ENCODE results near the gene SPOCK1.

Gene SPOCK1

GRCh38 chr5:137486707-137487106 is 12.4 kb downstream of the SPOCK1 start:
- H3K27ac ChIP-seq = no peak overlapping the region
- DNase-seq (ENCODE audit: low spot score) = no peak
- TF ChIP-seq, protein P1, sequence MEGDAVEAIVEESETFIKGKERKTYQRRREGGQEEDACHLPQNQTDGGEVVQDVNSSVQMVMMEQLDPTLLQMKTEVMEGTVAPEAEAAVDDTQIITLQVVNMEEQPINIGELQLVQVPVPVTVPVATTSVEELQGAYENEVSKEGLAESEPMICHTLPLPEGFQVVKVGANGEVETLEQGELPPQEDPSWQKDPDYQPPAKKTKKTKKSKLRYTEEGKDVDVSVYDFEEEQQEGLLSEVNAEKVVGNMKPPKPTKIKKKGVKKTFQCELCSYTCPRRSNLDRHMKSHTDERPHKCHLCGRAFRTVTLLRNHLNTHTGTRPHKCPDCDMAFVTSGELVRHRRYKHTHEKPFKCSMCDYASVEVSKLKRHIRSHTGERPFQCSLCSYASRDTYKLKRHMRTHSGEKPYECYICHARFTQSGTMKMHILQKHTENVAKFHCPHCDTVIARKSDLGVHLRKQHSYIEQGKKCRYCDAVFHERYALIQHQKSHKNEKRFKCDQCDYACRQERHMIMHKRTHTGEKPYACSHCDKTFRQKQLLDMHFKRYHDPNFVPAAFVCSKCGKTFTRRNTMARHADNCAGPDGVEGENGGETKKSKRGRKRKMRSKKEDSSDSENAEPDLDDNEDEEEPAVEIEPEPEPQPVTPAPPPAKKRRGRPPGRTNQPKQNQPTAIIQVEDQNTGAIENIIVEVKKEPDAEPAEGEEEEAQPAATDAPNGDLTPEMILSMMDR (IDR thresholded peaks at IDR 0.05) = no peak

GRCh38 chr5:137481596-137481995 is 17.5 kb downstream of the SPOCK1 start:
- TF ChIP-seq, protein P1 (IDR thresholded peaks at IDR 0.05) = no peak
- no peak overlapping the region for H3K4me3 ChIP-seq
- no peak for DNase-seq (ENCODE audit: low spot score)
- H3K27ac ChIP-seq = no peak overlapping the region

More at GRCh38 chr5:137486707-137487106, 12.4 kb downstream of the SPOCK1 start:
- no peak overlapping the region for H3K4me3 ChIP-seq

- Histone ChIP-seq H3K4me3 (no peak overlapping the region), H3K27ac (no peak overlapping the region)
- TF ChIP-seq, protein P1 (IDR thresholded peaks at IDR 0.05) = no peak
- no peak for DNase-seq (ENCODE audit: low spot score)
Measured at GRCh38 chr5:137478043-137478442, 21.1 kb downstream of the SPOCK1 start.

DNA sequence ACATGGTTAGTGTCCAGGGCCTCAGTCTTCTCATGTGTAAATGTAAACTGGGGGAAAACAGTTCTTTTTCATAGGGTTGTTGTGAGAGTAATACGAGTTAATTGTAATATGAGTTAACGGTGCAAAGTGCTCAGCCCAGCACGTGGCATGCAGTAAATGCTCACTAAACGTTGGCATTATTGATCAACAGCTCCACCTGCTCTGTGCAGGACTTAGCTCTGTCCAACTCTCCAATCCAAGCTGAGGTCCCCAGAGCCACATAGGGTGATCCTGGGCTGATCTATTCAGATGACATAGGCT is 28.3 kb downstream of the SPOCK1 start:
- Histone ChIP-seq H3K27ac (no peak overlapping the region), H3K4me3 (no peak overlapping the region)
- TF ChIP-seq, protein P1 (IDR thresholded peaks at IDR 0.05) = no peak
- DNase-seq (ENCODE audit: low spot score) = no peak

DNA sequence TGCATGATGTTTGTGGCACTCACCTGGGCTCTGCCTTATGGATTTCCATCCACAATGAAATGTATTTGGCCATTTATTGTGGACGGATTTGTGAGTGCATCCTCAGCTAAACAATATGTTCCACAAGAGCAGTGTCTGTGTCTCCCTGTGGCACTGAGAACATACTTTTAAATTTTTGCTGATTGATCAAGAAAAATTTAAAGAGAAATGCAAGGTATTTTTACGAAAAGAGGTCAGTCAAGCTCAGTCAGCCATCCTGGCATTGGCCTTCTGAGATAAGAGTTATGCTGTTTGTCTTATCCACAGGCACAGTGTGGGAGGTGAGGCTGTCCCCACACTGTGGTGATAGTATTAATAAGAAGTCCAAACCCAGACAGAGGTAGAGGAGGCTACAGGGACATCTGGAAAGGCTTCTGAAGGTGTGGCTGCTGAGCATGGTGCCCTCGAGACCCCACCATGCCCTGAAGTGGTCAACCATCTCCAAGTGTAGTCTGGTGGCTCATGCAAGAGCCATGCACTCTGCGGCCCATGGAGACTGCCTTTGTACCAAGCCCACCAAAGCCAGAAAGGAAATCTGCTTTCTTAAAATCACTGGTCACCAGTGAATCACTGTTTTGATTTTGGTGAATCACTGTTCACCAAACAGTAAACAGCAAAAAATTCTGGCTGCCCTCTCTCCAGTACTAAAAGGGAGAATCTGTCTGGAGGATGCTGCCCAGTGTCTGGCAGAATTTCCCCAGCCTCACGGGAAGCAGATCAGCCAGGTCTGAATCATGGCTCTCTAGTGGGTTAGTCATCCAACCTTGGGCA is 28.8 kb downstream of the SPOCK1 start:
- no peak overlapping the region for H3K4me3 ChIP-seq
- TF ChIP-seq, protein P1 (IDR thresholded peaks at IDR 0.05) = no peak
- no peak for DNase-seq (ENCODE audit: low spot score)
- peak overlapping the region in 1 of 2 donors; percentile 50 for H3K27ac ChIP-seq

DNA sequence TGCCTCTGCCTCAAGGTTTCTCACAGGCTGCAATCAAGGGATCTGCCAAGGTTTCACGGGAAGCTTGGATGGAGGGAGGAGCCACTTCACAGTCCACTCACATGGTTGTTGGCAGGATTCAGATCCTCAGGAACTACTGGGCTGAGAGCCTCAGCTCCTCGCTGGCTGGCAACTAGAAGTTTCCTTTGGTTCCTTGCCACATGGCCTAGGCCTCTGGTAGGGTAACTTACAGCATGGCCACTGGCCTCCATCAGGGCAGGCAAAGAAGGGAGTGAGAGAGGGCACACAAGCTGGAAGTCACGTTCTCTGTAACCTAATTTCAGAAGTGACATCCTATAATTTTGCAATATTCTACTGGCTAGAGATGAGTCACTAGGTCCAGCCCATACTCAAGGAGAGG is 32.2 kb downstream of the SPOCK1 start:
- Histone ChIP-seq H3K27ac (no peak overlapping the region), H3K4me3 (no peak overlapping the region)
- TF ChIP-seq, protein P1 (IDR thresholded peaks at IDR 0.05) = no peak
- no peak for DNase-seq (ENCODE audit: low spot score)

GRCh38 chr5:137465930-137466329 is 33.2 kb downstream of the SPOCK1 start:
- no peak overlapping the region for H3K4me3 ChIP-seq
- TF ChIP-seq, protein P1 (IDR thresholded peaks at IDR 0.05) = no peak
- no peak for DNase-seq (ENCODE audit: low spot score)
- H3K27ac ChIP-seq = no peak overlapping the region
